Measurements from ENCODE around the gene HOXB13. TPM values are rescaled to one million over a fixed set of nuclear protein-coding genes. Genes with fewer than 3 reads are reported as not detected.

The HOXB13 gene
- total and polyA plus RNA-seq, 2 of the 4 experiments (the other 2 are of a cell fraction): not detected

- DNase-seq: peak; percentile 19
- dilution Hi-C loops (cut with HindIII; ENCODE audit: low sequenced_read_pairs, unreplicated experiment): no loop called here
- no TSS peak for BruUV-seq (replicated peaks)
- Histone ChIP-seq H3K56ac (ENCODE audit: extremely low read depth, insufficient read depth, low read length) (no peak overlapping the region), H3K23ac (ENCODE audit: low read depth, low read length) (no peak overlapping the region), H3K9me3 (ENCODE audit: control insufficient read depth, insufficient read depth, low read length) (no peaks in the 10 kb centered on the region), H2BK120ac (ENCODE audit: low read depth, low read length) (no peak overlapping the region), H3K27me3 (ENCODE audit: control insufficient read depth, insufficient read depth, low read length) (peaks cover 49% of the 10 kb centered on the region), H2BK5ac (ENCODE audit: low read depth, low read length, poor library complexity, severe bottlenecking) (no peak overlapping the region), H4K20me1 (ENCODE audit: insufficient read depth, low read length) (no peaks in the 10 kb centered on the region), H3K27ac (ENCODE audit: insufficient read depth, low read length) (no peak overlapping the region), H2BK15ac (ENCODE audit: low read depth, low read length) (no peak overlapping the region), H3K79me1 (ENCODE audit: low read depth in 1 of 2, low read length in 2 of 2) (no peaks in the 10 kb centered on the region), H3K36me3 (ENCODE audit: control insufficient read depth, insufficient read depth, low read length) (no peaks in the 10 kb centered on the region), H3K4me1 (ENCODE audit: control insufficient read depth, insufficient read depth, low read length) (no peaks in the 10 kb centered on the region), H4K8ac (ENCODE audit: low read depth in 2 of 2, low read length in 2 of 2) (no peak overlapping the region), H4K5ac (ENCODE audit: low read depth, low read length) (no peak overlapping the region), H3K18ac (ENCODE audit: low read depth, low read length) (peak overlapping the region; percentile 4; the same call in 1 of the 2 replicates), H2BK20ac (ENCODE audit: low read depth, low read length) (no peak overlapping the region), H3K4me3 (ENCODE audit: insufficient read depth, low read depth, low read length) (no peak overlapping the region), H2AFZ (replicated peaks; ENCODE audit: low read length, poor library complexity) (peak overlapping the region; percentile 7), H3K14ac (replicated peaks; ENCODE audit: low read depth, low read length) (no peak overlapping the region), H3K9ac (ENCODE audit: low read depth, low read length) (no peak overlapping the region), H2AK5ac (ENCODE audit: low read depth, low read length) (no peak overlapping the region), H3K4ac (ENCODE audit: low read depth, low read length) (no peak overlapping the region), H2AK9ac (replicated peaks; ENCODE audit: low read depth, low read length, poor library complexity) (no peak overlapping the region), H3K4me2 (ENCODE audit: low read depth, low read length) (peak overlapping the region; percentile 59), H4K91ac (ENCODE audit: insufficient read depth, low read depth, low read length) (no peak overlapping the region), H3K9me1 (ENCODE audit: insufficient read depth, low read length) (no peaks in the 10 kb centered on the region)
- peak; percentile 98 for ATAC-seq (ENCODE audit: low read depth)
- TF ChIP-seq RFX5 (IDR thresholded peaks at IDR 0.05; ENCODE audit: low read depth, low read length): no peak
- peak; percentile 55 for TF ChIP-seq SMC3 (IDR thresholded peaks at IDR 0.05; ENCODE audit: low read depth, low read length)
- TF ChIP-seq ELK1 (IDR thresholded peaks at IDR 0.05; ENCODE audit: borderline replicate concordance, low read depth, low read length): no peak
- TF ChIP-seq CHD1 (IDR thresholded peaks at IDR 0.05; ENCODE audit: low read depth, low read length): no peak
- TF ChIP-seq MAFK (IDR thresholded peaks at IDR 0.05; ENCODE audit: low read depth, low read length): no peak
- no peak for TF ChIP-seq CEBPB (IDR thresholded peaks at IDR 0.05; ENCODE audit: low read depth, low read length)
- 0 out of 2 replicates have a peak, but pooled peaks have one; percentile 29 for TF ChIP-seq MAZ (IDR thresholded peaks at IDR 0.05; ENCODE audit: borderline replicate concordance, low read depth, low read length)
- no peak for TF ChIP-seq BHLHE40 (IDR thresholded peaks at IDR 0.05; ENCODE audit: low read depth, low read length)
- peak; percentile 76 for TF ChIP-seq RAD21 (IDR thresholded peaks at IDR 0.05; ENCODE audit: low read length)
- TF ChIP-seq POLR2A (IDR thresholded peaks at IDR 0.05; ENCODE audit: low read depth, low read length): no peak
- peak; percentile 89 for TF ChIP-seq CTCF (conservative IDR thresholded peaks at IDR 0.05; ENCODE audit: low read depth, low read length)
- WGBS, 2 experiments (ENCODE audit: extremely low coverage in 2 of 2, insufficient read length in 1 of 2): 12% methylated on average over 25 of the region's 41 CpGs; no CpG with 5 or more reads in 1 of the 2 experiments
- ChIA-PET POLR2A (ENCODE audit: unreplicated experiment) (no interaction called here), CTCF (interaction anchor here (0.6 to 2.4 kb wide), 19 partner anchors 10 to 593 kb away, joined by 3 to 14 read pairs (median 3); no protein-coding TSS in a partner anchor)
- intact Hi-C loops (cut with micrococcal nuclease): loop anchor here (1.0 kb wide), 2 partner anchors 113 to 201 kb away; no protein-coding TSS in a partner anchor
- in situ Hi-C loops (cut with MboI; ENCODE audit: low sequenced_read_pairs): loop anchor here (5.0 kb wide), 1 partner anchor 199 kb away; no protein-coding TSS in a partner anchor
These were observed 50.2 kb downstream of the HOXB13 start for GRCh38 chr17:48678141-48678971.
